ENCODE measurements around the gene ZCCHC17. TPM values are rescaled to one million over a fixed set of nuclear protein-coding genes. Genes with fewer than 3 reads are reported as not detected.

Gene ZCCHC17
- total and polyA plus RNA-seq, 8 donors: 1.8 to 39.0 (median 23.2) TPM; not detected in 1

- Histone ChIP-seq H3K27me3 (peaks cover 0 to 5% (median 0%) of the 10 kb centered on the region in 3 donors), H3K36me3 (no peaks in the 10 kb centered on the region), H3K4me1 (peaks cover 5 to 16% (median 12%) of the 10 kb centered on the region in 4 donors), H3K9me3 (no peaks in the 10 kb centered on the region), H3K4me3 (no peak overlapping the region), H3K27ac (no peak overlapping the region)
- no peak for TF ChIP-seq POLR2AphosphoS5 (IDR thresholded peaks at IDR 0.05)
- no peak for TF ChIP-seq CTCF (IDR thresholded peaks at IDR 0.05)
- TF ChIP-seq EP300 (IDR thresholded peaks at IDR 0.05): no peak
- TF ChIP-seq POLR2A (IDR thresholded peaks at IDR 0.05): no peak
- no peak for DNase-seq
- intact Hi-C loops (cut with DNase I; ENCODE audit: low total_unique reads): loop anchor here (5.0 kb wide), 1 partner anchor 154 kb away; no protein-coding TSS in a partner anchor
Measured at GRCh38 chr1:31393463-31393862, 96.6 kb downstream of the ZCCHC17 start.

- no peaks in the 10 kb centered on the region for H3K36me3 ChIP-seq
- H3K27ac ChIP-seq: no peak overlapping the region
- DNase-seq: peak; percentile 93 to 95
- 2 to 5% (median 2%) methylated on average over 12 to 36 of the region's 36 CpGs for WGBS, 5 donors
- intact Hi-C loops (cut with DNase I; ENCODE audit: low total_unique reads): loop anchor here (5.0 kb wide), 1 partner anchor 153 kb away; no protein-coding TSS in a partner anchor
- peaks cover 5 to 14% (median 12%) of the 10 kb centered on the region in 4 donors for H3K4me1 ChIP-seq
- peak in 5 of 7 experiments; percentile 75 to 88 (median 84) for TF ChIP-seq CTCF (IDR thresholded peaks at IDR 0.05)
- peak in 1 of 3 donors; percentile 55 for TF ChIP-seq POLR2AphosphoS5 (IDR thresholded peaks at IDR 0.05)
- no peak for TF ChIP-seq EP300 (IDR thresholded peaks at IDR 0.05)
- no peak for TF ChIP-seq POLR2A (IDR thresholded peaks at IDR 0.05)
- H3K9me3 ChIP-seq: no peaks in the 10 kb centered on the region
- peak overlapping the region; percentile 24 to 39 (median 32) for H3K4me3 ChIP-seq
- peaks cover 0 to 5% (median 0%) of the 10 kb centered on the region in 3 donors for H3K27me3 ChIP-seq
Measured at GRCh38 chr1:31394584-31395193, 97.9 kb downstream of the ZCCHC17 start.

GRCh38 chr1:31396633-31397351 is 100.0 kb downstream of the ZCCHC17 start:
- 89 to 96% (median 93%) methylated on average over 3 of the region's 3 CpGs for WGBS, 5 donors
- Histone ChIP-seq H3K27me3 (peaks cover 0 to 5% (median 0%) of the 10 kb centered on the region in 3 donors), H3K27ac (no peak overlapping the region), H3K4me1 (peaks cover 5 to 13% (median 12%) of the 10 kb centered on the region in 4 donors), H3K9me3 (no peaks in the 10 kb centered on the region), H3K4me3 (no peak overlapping the region), H3K36me3 (no peaks in the 10 kb centered on the region)
- intact Hi-C loops (cut with DNase I; ENCODE audit: low total_unique reads): no loop called here
- no peak for TF ChIP-seq EP300 (IDR thresholded peaks at IDR 0.05)
- no peak for TF ChIP-seq POLR2A (IDR thresholded peaks at IDR 0.05)
- no peak for TF ChIP-seq POLR2AphosphoS5 (IDR thresholded peaks at IDR 0.05)
- TF ChIP-seq CTCF (IDR thresholded peaks at IDR 0.05): no peak
- no peak for DNase-seq

- no peak for DNase-seq
- Histone ChIP-seq H3K36me3 (no peaks in the 10 kb centered on the region), H3K4me3 (no peak overlapping the region), H3K9me3 (no peaks in the 10 kb centered on the region), H3K4me1 (peaks cover 5 to 13% (median 12%) of the 10 kb centered on the region in 4 donors), H3K27me3 (peaks cover 0 to 5% (median 0%) of the 10 kb centered on the region in 3 donors), H3K27ac (no peak overlapping the region)
- WGBS, 5 donors: 73 to 88% (median 80%) methylated on average over 4 of the region's 4 CpGs
- intact Hi-C loops (cut with DNase I; ENCODE audit: low total_unique reads): no loop called here
- TF ChIP-seq CTCF (IDR thresholded peaks at IDR 0.05) (no peak), POLR2A (IDR thresholded peaks at IDR 0.05) (no peak), EP300 (IDR thresholded peaks at IDR 0.05) (no peak), POLR2AphosphoS5 (IDR thresholded peaks at IDR 0.05) (no peak)
Measured at GRCh38 chr1:31397360-31398095, 100.7 kb downstream of the ZCCHC17 start.

Data from stomach (tissue), 9 donors.